ENCODE data around the gene DMWD. TPM values are rescaled to one million over a fixed set of nuclear protein-coding genes. Genes with fewer than 3 reads are reported as not detected.

The DMWD gene
- total RNA-seq, 1 donor from 2014 or later: 47.4 TPM

DNA sequence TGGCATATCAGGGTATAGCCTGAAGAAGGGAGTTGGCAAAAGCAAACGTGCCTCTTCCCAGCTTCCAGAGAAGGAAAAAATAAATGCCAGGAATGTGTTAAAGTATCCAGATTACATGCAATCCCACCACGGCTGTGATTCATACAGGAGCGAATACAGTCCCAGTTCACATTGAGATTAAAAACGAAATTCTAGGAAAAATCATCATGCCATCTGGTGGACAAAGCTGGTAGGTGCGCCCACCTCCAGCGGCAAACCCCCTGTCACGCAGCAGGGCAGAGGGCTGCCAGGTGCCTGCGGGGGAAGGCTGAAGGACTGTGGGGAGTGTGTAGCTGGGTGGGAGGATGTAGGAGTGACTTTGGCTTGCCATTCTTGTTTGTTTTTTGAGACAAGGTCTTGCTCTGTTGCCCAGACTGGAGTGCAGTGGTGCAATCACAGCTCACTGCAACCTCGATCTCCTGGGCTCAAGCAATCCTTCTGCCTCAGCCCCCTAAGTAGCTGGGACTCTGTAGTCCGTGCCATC, 6.4 kb upstream of the DMWD start:
- H3K4me3 ChIP-seq: no peak overlapping the region
- intact Hi-C loops (cut with DNase I): no loop called here
- H3K4me1 ChIP-seq: peaks cover 9% of the 10 kb centered on the region
- H3K27me3 ChIP-seq (ENCODE audit: low read depth): peaks cover 5% of the 10 kb centered on the region
- ATAC-seq (peak; percentile 82 to 89), DNase-seq (peak; percentile 67)
- no peak overlapping the region for H3K27ac ChIP-seq
- H3K36me3 ChIP-seq: no peaks in the 10 kb centered on the region
- H3K9me3 ChIP-seq: no peaks in the 10 kb centered on the region
- TF ChIP-seq, protein P1, sequence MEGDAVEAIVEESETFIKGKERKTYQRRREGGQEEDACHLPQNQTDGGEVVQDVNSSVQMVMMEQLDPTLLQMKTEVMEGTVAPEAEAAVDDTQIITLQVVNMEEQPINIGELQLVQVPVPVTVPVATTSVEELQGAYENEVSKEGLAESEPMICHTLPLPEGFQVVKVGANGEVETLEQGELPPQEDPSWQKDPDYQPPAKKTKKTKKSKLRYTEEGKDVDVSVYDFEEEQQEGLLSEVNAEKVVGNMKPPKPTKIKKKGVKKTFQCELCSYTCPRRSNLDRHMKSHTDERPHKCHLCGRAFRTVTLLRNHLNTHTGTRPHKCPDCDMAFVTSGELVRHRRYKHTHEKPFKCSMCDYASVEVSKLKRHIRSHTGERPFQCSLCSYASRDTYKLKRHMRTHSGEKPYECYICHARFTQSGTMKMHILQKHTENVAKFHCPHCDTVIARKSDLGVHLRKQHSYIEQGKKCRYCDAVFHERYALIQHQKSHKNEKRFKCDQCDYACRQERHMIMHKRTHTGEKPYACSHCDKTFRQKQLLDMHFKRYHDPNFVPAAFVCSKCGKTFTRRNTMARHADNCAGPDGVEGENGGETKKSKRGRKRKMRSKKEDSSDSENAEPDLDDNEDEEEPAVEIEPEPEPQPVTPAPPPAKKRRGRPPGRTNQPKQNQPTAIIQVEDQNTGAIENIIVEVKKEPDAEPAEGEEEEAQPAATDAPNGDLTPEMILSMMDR (IDR thresholded peaks at IDR 0.05): peak; percentile 95

DNA sequence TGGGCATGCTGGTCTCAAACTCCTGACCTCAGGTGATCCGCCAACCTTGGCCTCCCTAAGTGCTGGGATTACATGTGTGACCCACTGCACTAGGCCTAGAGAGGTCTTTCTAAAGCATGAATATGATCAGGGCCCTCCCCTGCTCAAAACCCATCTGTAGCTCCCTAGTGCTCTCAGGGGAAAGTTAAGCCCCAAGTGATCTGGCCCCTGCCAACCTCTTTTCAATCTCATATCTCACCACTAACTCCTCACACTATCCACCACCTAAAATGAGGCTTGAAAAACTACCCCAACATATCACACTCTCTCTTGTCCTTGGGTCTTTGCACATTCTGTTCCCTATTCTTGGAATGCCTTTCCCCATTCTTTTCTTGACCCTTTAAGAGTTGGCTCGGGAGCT, 2.0 kb upstream of the DMWD start:
- H3K4me3 ChIP-seq: no peak overlapping the region
- no peak for DNase-seq
- H3K36me3 ChIP-seq: peaks cover 12% of the 10 kb centered on the region
- intact Hi-C loops (cut with DNase I): no loop called here
- H3K4me1 ChIP-seq: peaks cover 31% of the 10 kb centered on the region
- ATAC-seq: no peak
- H3K27me3 ChIP-seq (ENCODE audit: low read depth): peaks cover 5% of the 10 kb centered on the region
- TF ChIP-seq, protein P1 (IDR thresholded peaks at IDR 0.05): no peak
- no peaks in the 10 kb centered on the region for H3K9me3 ChIP-seq
- no peak overlapping the region for H3K27ac ChIP-seq

DNA sequence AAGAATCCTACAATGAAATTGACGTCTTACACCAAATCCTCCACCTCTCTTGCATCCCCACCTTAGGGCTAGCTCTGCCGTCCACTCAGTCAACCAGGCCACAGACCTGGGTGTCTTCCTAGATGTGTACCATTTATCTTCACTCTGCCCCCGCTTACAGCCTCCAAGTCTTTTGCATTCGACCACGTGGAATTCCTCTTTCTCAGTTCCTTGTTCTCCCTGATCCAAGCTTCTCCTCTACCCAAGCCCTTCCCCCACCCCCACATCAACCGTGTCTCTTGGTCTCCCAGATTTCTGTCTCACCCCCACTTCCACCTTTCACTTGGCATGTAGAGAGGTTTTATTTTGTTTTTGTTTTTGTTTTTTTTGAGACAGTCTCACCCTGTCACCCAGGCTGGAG, 1.2 kb upstream of the DMWD start:
- intact Hi-C loops (cut with DNase I): no loop called here

GRCh38 chr19:45793178-45793564, 526 bp upstream of the DMWD start:
- Histone ChIP-seq H3K4me1 (peaks cover 22% of the 10 kb centered on the region), H3K4me3 (peak overlapping the region; percentile 71), H3K9me3 (no peaks in the 10 kb centered on the region), H3K27me3 (ENCODE audit: low read depth) (peaks cover 8% of the 10 kb centered on the region), H3K36me3 (peaks cover 26% of the 10 kb centered on the region), H3K27ac (peak overlapping the region; percentile 31)
- no peak for ATAC-seq
- DNase-seq: no peak
- TF ChIP-seq, protein P1 (IDR thresholded peaks at IDR 0.05): no peak
- intact Hi-C loops (cut with DNase I): no loop called here

More for the DNA sequence above, 1.2 kb upstream of the DMWD start:
- Histone ChIP-seq H3K27ac (no peak overlapping the region), H3K9me3 (no peaks in the 10 kb centered on the region), H3K36me3 (peaks cover 19% of the 10 kb centered on the region), H3K4me1 (peaks cover 25% of the 10 kb centered on the region), H3K27me3 (ENCODE audit: low read depth) (peaks cover 5% of the 10 kb centered on the region), H3K4me3 (no peak overlapping the region)
- TF ChIP-seq, protein P1 (IDR thresholded peaks at IDR 0.05): no peak
- DNase-seq: no peak
- ATAC-seq: no peak

- Histone ChIP-seq H3K36me3 (peaks cover 39% of the 10 kb centered on the region), H3K27ac (peak overlapping the region; percentile 77)
- TF ChIP-seq, protein P1 (IDR thresholded peaks at IDR 0.05): no peak
Observed at GRCh38 chr19:45791744-45792469, 738 bp downstream of the DMWD start.

More at GRCh38 chr19:45791744-45792469, 738 bp downstream of the DMWD start:
- peaks cover 8% of the 10 kb centered on the region for H3K27me3 ChIP-seq (ENCODE audit: low read depth)
- intact Hi-C loops (cut with DNase I): no loop called here
- DNase-seq: no peak
- peaks cover 22% of the 10 kb centered on the region for H3K4me1 ChIP-seq
- H3K4me3 ChIP-seq: peak overlapping the region; percentile 71
- no peaks in the 10 kb centered on the region for H3K9me3 ChIP-seq
- no peak for ATAC-seq
